ENCODE results near the gene CATSPERZ. TPM values are rescaled to one million over a fixed set of nuclear protein-coding genes. Genes with fewer than 3 reads are reported as not detected.

Gene CATSPERZ, protein sequence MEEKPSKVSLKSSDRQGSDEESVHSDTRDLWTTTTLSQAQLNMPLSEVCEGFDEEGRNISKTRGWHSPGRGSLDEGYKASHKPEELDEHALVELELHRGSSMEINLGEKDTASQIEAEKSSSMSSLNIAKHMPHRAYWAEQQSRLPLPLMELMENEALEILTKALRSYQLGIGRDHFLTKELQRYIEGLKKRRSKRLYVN
- 0.22 TPM in 1 of 2 replicates, not detected in the other for total RNA-seq

DNA sequence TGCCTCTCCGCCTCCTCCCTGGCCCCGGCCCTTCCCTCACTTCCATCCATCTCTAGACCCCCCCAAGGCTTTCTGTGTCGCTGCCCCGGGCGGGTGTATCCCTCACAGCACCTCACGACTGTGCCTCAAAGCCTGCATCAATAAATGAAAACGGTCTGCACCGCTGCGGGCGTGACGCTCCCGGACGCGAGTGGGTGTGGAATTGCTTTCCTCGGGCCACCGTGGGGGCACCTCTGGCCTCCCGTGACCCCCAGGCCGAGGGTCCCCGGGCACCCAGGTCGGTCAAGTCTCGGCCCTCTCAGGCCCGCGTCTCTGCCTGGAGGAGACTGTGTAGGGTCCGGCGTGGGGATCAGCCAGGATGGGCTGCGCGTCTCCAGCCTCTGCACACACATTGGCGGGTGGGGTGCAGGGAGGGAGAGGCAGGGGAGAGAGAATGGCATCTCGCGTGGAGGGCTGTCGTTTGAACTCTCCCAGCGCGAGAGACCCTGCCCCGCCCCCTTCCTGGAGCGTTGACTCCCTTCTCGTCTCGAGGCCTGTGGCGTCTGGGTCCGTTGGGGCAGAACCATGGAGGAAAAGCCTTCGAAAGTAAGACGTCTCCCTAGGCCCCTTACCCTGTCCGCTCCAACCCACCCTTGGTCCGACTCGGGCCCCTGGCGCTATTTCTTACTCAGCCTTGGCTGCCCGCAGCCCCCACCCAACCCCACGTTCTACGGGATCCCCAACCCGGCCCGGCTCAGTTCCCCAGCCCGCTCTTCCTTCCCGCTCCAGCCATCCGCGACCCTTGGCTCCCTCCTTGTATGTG lies at the start of gene CATSPERZ:
Gene CATSPERZ, plus strand, starts transcription at position 512 of the 802 bp plus-strand sequence. Its CDS starts 53 bp downstream, at position 565.
- DNase-seq (ENCODE audit: low read depth in 2 of 2) = no peak

DNA sequence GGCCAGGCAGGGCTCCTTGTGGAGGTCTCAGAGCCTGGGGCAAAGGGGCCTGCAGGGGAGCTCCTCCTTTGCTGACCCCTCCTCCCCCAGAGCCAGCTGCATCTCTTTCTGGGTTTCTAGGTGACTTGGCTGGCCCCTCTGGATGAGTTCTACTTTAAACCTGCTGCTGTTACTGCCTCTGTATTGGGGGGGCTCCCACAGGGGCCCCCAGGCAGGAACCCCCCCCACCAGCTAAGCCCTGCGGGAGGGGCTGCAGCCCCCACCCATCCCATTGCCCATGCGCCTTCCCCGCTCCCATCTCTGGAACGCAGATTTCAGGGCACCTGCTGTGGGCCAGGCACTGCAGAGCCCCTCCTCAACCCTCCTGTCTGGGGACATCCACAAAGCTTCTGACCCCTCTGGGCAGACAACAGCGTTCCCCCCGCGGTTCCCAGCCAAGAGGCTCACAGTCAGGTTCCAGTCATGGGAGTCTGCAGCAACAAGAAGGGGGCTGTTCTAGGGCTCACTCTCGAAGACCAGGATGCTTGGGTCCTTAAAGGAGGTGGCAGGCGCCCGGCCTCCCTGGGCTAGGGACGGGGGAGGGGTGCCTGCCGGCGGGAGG lies 49.6 kb upstream of the CATSPERZ start:
- DNase-seq (ENCODE audit: low read depth in 2 of 2) = no peak

DNA sequence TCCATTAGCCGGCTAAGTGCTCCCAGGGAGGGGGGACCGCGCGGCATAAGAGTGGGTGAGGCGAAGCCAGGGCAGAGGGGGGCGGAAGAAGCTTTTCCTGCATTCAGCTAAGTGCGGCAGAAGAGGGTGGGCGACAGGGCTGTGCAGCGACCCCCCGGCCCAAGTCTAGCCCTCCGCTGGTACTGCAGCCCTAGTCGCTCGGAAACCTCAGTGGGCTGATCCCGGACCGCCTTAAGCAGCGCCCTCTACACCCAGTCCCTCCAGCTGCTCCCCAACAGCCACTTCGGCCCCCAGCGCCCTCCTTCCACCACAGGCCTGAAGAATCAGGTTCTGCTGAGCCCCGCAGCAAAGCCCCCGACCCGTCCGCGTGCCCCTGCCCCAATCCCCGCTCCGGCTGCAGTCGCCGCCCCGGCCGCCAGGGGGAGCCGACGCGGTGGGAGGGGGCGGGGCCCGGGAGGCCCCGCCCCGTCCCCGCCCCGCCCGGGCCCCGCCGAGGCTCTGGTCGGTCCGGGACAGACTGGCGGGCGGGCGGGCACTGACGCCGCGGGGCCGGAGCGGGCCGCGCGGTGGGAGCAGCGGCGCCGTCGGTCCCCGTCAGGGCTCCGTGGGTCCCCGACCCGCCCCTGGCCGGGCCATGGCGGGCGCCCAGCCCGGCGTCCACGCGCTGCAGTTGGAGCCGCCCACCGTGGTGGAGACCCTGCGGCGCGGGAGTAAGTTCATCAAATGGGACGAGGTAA lies 49.0 kb upstream of the CATSPERZ start, which contains the start of gene PLCB3:
Gene PLCB3, plus strand, starts transcription at position 515 of the 737 bp plus-strand sequence. Its CDS starts 120 bp downstream, at position 635.
- peak; percentile 53 to 64 for DNase-seq (ENCODE audit: low read depth in 2 of 2)

DNA sequence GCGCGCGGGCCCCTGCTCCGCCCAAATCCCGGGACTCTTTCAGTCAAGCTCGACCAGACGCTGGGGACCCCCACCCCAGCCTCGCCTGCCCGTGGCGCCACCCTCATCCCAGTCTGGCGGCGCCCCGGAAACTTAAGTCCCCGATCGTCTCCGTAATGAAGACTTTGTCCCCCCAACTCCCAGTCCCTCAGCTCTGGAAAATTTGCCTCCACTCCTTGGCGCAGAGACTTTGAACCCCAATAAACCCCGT lies 48.5 kb upstream of the CATSPERZ start:
- DNase-seq (ENCODE audit: low read depth in 2 of 2) = no peak

DNA sequence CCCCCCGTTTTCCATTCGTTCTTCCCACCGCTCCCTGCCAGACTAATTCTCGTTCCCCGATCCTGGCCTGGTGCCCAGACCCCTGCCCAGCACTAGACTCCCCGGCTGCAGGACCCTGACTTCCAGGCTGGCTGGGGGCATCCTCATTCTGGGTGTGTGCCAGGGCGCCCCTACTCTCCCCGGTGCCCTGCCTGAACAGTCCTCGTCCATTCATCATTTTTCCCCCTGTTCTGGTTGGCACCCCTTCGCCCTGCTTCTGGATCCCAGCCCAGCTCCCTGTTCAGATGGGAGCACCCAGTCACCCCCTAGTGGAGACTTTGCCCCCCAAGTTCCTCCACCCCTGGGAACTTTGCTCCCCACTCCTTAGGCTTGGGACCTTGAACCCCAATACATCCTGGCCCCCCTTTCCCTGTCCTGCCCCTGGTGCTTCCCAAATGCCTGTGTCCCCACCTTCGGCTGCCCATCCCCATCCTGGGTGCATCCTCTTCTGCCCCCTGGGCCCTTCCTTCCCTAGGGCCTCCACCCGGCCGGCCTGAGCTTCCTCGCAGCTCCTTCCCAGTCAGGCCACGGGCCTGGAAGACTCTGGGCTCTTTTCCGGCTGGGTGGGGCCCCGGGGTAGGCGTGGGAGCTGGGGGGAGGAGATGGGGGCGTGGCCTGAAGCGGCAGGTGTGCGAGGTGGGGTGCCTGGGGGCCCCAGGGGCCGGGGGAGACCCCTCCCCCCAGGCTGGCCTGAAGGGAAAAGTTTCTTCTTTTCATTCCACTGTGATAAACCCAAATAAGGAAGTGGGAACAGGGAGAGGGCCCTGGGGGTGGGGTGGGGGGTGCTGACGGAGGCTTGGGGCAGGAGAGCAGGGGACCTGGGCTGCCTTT lies 47.9 kb upstream of the CATSPERZ start:
- DNase-seq (ENCODE audit: low read depth in 2 of 2) = peak in 1 of 2 donors; percentile 34

DNA sequence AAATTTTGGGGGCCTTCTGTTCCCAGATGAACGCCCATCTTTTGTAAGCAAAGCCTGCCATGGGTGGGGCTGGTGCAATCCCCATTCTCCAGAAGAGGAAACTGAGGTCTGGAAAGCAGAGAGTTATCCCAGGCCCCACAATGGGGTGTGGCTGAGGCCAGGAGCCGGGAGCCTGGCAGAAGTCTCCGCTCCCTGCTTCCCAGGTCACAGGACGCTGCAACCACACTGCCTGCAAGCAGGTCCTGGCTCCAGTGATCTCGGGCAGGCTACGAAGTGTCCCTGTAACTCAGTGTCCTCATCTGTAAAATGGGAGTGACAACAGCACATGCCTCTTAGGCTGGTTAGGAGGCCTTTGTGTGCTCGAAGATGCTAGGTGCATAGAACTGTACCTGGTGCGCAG lies 47.1 kb upstream of the CATSPERZ start:
- no peak for DNase-seq (ENCODE audit: low read depth in 2 of 2)

DNA sequence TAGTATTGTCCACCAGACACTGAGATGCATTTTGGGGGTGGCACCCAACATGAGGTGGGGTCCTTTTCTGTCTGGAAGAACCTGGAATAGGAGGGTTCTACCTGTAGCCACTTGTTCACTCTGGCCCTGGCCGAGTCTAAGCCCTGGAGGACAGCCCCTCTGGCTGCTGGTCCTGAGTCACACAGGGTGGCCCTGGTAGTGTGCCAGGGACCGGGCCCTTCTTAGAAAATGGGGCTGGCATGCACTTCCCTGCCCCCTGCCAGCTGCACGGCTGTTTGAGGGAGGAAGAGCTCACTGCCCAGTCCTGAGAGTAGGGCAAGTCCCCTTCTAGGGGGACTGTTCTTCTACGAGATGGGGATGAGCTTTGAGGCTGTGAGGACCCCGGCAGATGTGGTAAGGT lies 46.7 kb upstream of the CATSPERZ start:
- DNase-seq (ENCODE audit: low read depth in 2 of 2) = no peak

DNA sequence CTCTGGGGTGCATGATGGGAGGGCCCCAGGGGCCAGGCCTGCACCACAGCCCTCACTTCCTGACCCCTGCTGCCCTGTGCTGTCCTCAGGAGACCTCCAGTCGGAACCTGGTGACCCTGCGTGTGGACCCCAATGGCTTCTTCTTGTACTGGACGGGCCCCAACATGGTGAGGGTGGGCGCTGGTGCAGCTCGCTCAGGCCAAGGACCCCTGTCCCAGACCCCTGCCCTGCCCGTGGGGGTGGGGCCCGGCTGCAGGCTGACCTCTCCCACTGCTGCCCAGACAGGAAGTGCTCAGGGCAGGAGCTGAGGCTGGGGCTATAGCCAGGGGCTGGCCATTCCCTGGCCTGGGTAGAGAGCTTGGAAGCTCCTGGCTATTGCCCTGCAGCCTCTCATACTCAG lies 45.8 kb upstream of the CATSPERZ start:
- no peak for DNase-seq (ENCODE audit: low read depth in 2 of 2)

DNA sequence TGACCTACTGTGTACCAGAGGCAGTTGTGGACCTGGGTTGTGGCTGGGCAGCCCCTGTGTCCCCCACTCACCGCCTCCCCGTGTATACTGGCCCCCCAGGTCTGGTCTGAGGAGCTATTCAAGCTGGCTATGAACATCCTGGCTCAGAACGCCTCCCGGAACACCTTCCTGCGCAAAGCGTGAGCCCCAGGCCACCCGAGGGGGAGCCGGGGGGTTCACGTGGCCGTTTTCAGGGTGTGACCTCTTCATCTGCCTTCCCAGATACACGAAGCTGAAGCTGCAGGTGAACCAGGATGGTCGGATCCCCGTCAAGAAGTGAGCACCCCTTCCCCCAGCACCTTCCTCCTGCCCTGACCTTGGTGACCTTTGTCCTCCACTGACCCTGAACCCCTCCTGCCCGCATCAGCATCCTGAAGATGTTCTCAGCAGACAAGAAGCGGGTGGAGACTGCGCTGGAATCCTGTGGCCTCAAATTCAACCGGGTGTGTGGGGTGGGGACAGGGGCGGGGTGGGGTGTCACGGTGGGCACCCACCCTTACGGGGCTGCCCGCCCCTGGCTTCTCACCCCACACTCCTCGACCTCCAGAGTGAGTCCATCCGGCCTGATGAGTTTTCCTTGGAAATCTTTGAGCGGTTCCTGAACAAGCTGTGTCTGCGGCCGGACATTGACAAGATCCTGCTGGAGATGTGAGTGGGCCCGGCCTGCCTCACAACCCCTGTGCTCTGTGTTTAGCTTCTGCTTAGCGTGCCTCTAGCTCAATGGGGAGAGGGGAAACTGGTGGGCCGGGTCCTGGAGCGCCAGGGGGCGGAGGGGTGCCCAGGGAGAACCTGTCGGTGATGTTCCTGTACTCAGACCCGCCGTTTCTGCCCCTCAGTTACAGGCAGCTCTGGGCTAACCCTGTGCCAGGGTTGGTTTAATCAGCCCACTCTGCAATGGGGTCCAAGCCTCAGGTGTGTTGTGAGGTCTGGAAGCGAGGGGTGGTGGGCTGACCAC lies 44.7 kb upstream of the CATSPERZ start:
- DNase-seq (ENCODE audit: low read depth in 2 of 2) = no peak

DNA sequence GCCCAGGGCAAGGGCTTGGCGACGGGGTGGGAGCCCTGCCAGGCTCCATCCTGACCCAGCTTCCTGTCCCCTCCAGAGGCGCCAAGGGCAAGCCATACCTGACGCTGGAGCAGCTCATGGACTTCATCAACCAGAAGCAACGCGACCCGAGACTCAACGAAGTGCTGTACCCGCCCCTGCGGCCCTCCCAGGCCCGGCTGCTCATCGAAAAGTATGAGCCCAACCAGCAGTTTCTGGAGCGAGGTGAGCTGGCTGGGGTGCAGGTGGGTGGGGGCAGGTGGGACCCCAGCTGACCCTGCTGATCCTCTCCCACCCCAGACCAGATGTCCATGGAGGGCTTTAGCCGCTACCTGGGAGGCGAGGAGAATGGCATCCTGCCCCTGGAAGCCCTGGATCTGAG lies 43.9 kb upstream of the CATSPERZ start:
- no peak for DNase-seq (ENCODE audit: low read depth in 2 of 2)

DNA sequence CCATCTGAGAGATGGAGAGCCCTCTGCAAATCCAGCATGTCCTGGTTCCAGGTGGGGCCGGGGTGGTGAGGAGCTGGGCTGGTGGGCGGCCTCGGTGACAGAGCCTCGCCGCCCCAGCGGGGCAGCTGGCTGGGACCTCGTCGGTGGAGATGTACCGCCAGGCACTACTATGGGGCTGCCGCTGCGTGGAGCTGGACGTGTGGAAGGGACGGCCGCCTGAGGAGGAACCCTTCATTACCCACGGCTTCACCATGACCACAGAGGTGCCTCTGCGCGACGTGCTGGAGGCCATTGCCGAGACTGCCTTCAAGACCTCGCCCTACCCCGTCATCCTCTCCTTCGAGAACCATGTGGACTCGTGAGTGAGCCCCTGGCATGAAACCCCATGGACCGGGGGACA lies 41.8 kb upstream of the CATSPERZ start:
- DNase-seq (ENCODE audit: low read depth in 2 of 2) = no peak

DNA sequence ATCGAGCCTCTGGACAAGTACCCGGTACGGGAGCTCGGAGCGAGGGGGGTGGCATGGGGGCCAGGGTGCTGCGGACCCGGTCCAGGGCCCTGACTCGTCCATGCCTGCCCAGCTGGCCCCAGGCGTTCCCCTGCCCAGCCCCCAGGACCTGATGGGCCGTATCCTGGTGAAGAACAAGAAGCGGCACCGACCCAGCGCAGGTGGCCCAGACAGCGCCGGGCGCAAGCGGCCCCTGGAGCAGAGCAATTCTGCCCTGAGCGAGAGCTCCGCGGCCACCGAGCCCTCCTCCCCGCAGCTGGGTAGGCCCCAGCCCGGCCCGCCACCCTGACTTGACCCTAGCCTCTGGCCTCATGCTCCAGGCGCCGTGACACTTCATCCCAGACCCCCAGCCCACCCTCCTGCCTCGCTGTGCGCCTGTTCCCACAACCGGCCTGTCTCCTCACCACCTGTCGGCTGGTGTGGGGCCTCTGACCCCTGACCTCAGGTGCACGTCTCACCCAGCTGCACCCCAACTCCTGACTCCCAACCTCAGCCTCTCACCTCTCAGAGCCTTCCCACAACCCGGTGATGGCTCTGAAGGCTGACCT lies 41.1 kb upstream of the CATSPERZ start:
- DNase-seq (ENCODE audit: low read depth in 2 of 2) = no peak

DNA sequence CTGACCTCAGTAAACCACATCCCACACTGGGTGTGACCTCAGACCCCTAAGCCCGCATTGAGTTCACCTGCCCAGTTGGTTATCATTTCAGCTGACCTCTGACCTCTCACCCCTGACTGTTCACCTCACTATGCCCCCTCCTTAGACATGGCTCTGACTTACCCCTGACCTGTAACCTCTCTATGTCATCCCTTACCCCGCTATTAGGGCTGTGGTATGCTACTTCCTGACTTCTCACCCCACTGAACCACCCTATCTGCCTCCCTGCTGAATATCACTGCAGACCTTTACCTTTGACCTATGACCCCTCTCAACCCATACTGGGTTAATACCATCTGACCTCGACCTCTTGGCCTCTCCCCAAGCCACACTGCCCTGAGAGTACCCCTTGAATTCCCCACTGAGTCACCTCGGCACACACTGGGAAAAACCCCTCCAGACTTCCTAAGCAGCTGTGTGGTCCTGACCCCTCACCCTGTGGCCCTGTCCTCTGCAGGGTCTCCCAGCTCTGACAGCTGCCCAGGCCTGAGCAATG lies 40.6 kb upstream of the CATSPERZ start:
- DNase-seq (ENCODE audit: low read depth in 2 of 2) = no peak

DNA sequence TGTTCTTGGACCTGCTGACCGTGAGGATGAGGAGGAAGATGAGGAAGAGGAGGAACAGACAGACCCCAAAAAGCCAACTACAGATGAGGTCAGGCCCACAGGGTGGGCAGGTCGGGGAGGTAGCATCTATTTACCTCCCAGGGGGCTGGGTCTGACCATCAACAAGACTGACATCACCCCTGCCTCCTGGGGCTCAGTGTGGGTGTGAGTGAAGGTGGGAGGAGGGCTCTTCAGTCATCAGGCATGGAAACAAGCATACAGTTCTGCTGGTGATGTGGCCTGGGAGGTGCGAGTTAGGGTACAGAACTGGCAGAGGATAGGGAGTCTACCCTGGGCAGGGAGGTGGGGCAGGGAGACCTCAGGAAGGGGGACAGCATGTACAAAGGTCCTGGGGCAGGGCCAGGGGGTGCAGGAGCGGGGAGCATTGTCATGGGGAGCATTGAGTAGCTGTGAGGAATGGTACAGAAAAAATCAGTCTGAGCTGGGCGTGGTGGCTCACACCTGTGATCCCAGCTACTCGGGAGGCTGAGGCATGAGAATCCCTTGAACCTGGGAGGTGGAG lies 39.9 kb upstream of the CATSPERZ start:
- DNase-seq (ENCODE audit: low read depth in 2 of 2) = no peak

DNA sequence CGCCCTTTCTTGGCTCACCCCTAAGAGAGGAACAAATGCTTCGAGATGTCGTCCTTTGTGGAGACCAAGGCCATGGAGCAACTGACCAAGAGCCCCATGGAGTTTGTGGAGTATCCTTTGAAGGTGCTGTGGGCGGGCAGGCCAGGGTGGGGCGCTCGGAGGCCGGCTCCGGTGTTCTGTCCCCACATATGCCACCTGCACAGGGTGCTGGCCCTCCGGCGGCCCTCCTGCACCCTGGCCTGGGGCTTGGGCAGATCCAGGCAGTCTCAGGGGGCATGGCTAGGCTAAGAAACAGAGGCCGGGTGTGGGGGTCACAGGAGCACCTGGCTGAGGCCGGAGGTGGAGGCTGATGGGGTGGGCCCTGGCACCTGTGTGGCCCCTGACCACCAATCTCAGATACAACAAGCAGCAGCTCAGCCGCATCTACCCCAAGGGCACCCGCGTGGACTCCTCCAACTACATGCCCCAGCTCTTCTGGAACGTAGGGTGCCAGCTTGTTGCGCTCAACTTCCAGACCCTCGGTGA lies 38.5 kb upstream of the CATSPERZ start:
- no peak for DNase-seq (ENCODE audit: low read depth in 2 of 2)

DNA sequence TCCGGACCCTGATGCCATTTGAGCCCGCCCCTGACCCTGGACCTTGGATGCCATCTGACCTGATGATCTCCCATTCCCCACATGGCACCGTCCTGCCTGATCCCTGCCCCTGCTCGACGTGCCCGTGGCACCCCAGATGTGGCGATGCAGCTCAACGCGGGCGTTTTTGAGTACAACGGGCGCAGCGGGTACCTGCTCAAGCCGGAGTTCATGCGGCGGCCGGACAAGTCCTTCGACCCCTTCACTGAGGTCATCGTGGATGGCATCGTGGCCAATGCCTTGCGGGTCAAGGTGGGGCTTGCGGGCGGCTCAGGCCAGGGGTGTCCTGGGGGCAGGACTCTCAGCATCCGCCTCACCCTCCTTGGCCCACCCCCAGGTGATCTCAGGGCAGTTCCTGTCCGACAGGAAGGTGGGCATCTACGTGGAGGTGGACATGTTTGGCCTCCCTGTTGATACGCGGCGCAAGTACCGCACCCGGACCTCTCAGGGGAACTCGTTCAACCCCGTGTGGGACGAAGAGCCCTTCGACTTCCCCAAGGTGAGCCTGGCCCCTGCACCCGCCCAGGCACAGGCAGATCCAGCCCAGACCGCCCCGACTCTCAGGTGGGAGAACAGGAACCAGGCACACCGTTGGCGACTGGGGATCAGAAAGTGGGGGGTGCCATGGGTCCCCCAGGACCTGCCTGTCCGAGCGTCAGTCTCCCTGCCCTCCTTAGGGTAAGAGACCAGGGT lies 37.7 kb upstream of the CATSPERZ start:
- no peak for DNase-seq (ENCODE audit: low read depth in 2 of 2)

DNA sequence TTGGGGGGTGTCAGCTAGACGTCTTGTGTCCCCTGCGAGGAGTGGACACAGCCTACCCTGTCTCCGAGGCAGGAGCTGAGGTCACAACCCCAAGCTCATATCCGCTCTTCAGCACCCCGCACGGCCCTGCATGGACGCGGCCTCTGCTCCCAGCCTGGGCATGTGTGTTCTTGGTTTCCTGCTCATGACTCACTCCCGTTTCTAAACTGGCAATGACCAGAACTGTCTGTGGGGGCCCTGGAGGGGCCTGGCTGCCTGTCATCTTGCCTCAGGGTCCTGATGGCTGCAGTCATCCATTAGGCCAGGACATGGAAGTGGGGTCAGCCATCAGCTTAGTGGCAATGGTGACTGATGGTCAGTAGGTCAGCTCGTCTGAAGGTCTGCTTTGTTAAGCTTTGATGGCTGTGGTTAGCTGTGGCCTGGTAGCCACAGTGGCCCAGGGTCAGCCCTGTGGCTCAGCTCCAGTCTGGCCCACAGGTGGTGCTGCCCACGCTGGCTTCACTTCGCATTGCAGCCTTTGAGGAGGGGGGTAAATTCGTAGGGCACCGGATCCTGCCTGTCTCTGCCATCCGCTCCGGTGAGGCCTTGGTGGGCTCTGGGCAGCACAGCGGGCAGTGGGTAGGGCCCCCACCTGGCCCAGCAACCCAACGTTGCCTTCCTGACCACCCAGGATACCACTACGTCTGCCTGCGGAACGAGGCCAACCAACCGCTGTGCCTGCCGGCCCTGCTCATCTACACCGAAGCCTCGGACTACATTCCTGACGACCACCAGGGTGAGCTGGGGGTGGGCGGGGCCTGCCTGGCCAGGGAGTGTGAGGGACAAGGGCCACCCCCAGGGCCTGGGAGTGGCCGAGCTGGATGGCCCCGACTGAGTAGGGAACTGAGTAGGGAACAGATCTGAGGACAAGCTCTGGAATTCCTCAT lies 36.9 kb upstream of the CATSPERZ start:
- peak; percentile 76 to 92 for DNase-seq (ENCODE audit: low read depth in 2 of 2)
